ENCODE results near the gene ZP2. TPM values are rescaled to one million over a fixed set of nuclear protein-coding genes. Genes with fewer than 3 reads are reported as not detected.
A peak's percentile ranks its signal among the peaks of the same experiment; 100 is the strongest.

Gene ZP2
- total RNA-seq, 1 donor: not detected

DNA sequence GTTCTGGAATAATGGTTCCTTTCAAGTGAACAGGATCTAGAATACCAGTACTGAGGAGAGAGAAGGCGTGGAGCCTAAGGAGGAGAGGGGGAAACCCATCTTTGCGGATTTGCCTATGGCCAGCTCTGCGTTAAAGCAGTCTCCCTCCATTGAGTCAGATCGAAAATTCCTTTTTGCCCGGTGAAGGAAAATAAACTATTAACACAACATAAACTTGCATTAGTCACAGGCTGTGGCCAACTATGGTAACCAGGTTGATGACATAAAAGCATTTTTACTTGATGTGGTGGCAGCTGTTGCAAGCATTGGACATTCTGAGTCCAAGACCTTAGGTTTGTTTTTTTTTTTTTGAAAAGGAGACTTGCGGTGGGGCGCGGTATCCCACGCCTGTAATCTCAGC lies 44.0 kb downstream of the ZP2 start:
- TF ChIP-seq, protein P1, sequence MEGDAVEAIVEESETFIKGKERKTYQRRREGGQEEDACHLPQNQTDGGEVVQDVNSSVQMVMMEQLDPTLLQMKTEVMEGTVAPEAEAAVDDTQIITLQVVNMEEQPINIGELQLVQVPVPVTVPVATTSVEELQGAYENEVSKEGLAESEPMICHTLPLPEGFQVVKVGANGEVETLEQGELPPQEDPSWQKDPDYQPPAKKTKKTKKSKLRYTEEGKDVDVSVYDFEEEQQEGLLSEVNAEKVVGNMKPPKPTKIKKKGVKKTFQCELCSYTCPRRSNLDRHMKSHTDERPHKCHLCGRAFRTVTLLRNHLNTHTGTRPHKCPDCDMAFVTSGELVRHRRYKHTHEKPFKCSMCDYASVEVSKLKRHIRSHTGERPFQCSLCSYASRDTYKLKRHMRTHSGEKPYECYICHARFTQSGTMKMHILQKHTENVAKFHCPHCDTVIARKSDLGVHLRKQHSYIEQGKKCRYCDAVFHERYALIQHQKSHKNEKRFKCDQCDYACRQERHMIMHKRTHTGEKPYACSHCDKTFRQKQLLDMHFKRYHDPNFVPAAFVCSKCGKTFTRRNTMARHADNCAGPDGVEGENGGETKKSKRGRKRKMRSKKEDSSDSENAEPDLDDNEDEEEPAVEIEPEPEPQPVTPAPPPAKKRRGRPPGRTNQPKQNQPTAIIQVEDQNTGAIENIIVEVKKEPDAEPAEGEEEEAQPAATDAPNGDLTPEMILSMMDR (IDR thresholded peaks at IDR 0.05; ENCODE audit: insufficient read depth, low read depth, low read length): no peak
- peak; percentile 82 for DNase-seq (ENCODE audit: low read depth)
- no peak overlapping the region for H3K4me3 ChIP-seq (ENCODE audit: low read depth, low read length)

- H3K4me3 ChIP-seq (ENCODE audit: low read depth, low read length): no peak overlapping the region
- TF ChIP-seq, protein P1 (IDR thresholded peaks at IDR 0.05; ENCODE audit: insufficient read depth, low read depth, low read length): no peak
- no peak for DNase-seq (ENCODE audit: low read depth)
Observed at GRCh38 chr16:21166561-21166961, 44.8 kb downstream of the ZP2 start.

DNA sequence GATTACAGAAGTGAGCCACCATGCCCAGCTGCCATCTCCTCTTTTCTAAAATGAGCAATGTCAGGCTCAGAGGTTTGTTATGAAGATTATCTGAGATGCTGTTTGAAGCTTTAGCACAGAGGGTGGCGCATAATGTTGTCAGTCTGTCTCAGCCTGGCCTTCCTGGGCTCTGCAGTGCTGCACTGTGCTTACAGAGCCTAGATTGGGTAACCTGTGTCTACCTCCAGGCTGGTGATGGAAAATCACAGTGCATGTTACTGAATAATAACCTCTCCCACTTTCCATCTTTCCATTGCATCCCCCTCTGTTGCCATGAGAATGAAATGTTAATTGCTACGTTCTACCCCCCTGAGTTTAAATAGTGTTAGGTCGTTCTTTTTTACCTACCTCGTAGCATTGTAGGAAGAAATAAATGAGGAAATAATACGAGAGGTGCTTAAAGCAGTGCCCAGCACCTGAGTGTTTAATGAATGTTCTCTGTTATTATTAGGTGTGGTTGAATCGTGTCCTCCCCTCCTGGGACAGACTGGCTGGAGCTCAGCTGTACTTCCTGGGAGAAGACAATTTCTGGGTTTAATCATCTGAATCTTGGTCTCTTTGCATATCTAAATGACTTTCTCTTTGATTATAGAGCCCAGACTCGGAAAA lies 46.7 kb downstream of the ZP2 start:
- H3K4me3 ChIP-seq (ENCODE audit: low read depth, low read length): no peak overlapping the region
- TF ChIP-seq, protein P1 (IDR thresholded peaks at IDR 0.05; ENCODE audit: insufficient read depth, low read depth, low read length): no peak
- DNase-seq (ENCODE audit: low read depth): no peak

DNA sequence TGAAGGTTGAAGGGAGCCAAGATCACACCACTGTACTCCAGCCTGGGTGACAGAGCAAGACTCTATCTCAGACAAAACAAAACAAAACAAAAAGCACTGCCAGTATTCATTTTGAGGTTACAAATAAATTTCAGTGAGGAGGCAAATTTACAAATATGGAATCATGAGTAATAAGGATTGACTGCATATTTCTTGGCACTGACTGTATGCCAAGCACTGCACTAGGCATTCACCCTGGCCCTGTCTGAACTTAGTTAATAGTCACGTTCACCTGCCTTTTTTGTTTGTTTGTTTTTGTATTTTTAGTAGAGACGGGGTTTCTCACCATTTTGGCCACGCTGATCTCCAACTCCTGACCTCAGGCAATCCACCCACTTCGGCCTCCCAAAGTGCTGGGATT lies 47.8 kb downstream of the ZP2 start:
- H3K4me3 ChIP-seq (ENCODE audit: low read depth, low read length): no peak overlapping the region
- DNase-seq (ENCODE audit: low read depth): no peak
- TF ChIP-seq, protein P1 (IDR thresholded peaks at IDR 0.05; ENCODE audit: insufficient read depth, low read depth, low read length): no peak

- peak; percentile 74 for DNase-seq (ENCODE audit: low read depth)
- TF ChIP-seq, protein P1 (IDR thresholded peaks at IDR 0.05; ENCODE audit: insufficient read depth, low read depth, low read length): no peak
- H3K4me3 ChIP-seq (ENCODE audit: low read depth, low read length): no peak overlapping the region
Observed at GRCh38 chr16:21162661-21163151, 48.7 kb downstream of the ZP2 start.

DNA sequence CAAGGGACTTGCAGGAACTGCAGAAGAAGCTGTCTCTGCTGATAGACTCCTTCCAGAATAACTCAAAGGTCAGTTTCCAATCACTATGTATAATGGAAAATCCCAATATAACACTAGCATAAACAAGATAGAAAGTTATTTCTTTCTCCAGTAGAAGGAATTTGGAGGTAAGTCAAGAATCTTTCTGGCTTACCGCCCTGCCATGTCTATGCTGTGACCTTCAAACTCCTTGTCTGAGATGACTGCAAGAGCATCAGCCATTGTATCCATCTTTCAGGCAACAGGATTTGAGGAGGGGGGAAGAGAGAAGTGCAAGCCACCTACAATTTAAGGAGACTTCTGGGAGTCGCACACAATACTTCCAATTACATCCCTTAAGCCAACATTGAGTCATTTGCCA lies 50.2 kb downstream of the ZP2 start:
- TF ChIP-seq, protein P1 (IDR thresholded peaks at IDR 0.05; ENCODE audit: insufficient read depth, low read depth, low read length): no peak
- no peak overlapping the region for H3K4me3 ChIP-seq (ENCODE audit: low read depth, low read length)
- no peak for DNase-seq (ENCODE audit: low read depth)

- DNase-seq (ENCODE audit: low read depth): no peak
- H3K4me3 ChIP-seq (ENCODE audit: low read depth, low read length): no peak overlapping the region
- TF ChIP-seq, protein P1 (IDR thresholded peaks at IDR 0.05; ENCODE audit: insufficient read depth, low read depth, low read length): no peak
Observed at GRCh38 chr16:21160276-21160675, 51.1 kb downstream of the ZP2 start.

All from fibroblast of villous mesenchyme (primary cell).